Measurements from ENCODE around the gene CASP8.

The CASP8 gene

GRCh38 chr2:201256082-201256481 is 4.3 kb upstream of the CASP8 start:
- H3K4me3 ChIP-seq (ENCODE audit: low read depth, low read length), result no peak overlapping the region
- no peak for TF ChIP-seq CTCF (IDR thresholded peaks at IDR 0.05; ENCODE audit: low read depth, low read length)

DNA sequence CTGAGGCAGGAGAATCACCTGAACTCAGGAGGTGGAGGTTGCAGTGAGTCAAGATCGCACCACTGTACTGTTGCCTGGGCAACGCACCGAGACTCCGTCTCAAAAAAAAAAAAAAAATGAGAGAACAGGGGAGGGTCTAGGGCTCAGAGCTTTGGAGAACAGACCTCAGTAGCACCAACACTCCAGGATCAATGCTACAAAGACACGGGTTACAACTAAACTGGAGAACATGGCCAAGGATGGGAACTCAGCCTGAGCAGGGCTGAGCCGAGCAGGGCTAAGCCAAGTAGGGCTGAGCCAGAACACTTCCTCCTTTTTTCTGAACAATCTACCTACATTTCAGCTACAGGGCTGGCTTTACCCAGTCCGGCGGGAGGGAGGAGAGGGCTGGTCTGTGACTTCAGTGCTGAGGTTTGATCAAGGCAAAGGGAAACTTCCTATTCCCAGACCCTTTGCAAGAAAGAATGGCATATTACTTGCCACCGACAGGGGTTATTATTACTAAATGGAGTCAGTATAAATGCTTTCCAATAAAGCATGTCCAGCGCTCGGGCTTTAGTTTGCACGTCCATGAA is 2.9 kb upstream of the CASP8 start:
- peak overlapping the region; percentile 68 for H3K4me3 ChIP-seq (ENCODE audit: low read depth, low read length)
- no peak for TF ChIP-seq CTCF (IDR thresholded peaks at IDR 0.05; ENCODE audit: low read depth, low read length)

- peak overlapping the region; percentile 68 for H3K4me3 ChIP-seq (ENCODE audit: low read depth, low read length)
Measured at GRCh38 chr2:201257956-201258665, 2.2 kb upstream of the CASP8 start.

GRCh38 chr2:201258666-201259615 is 1.4 kb upstream of the CASP8 start:
- no peak for TF ChIP-seq CTCF (IDR thresholded peaks at IDR 0.05; ENCODE audit: low read depth, low read length)
- H3K4me3 ChIP-seq (ENCODE audit: low read depth, low read length), result peak overlapping the region; percentile 68

More at GRCh38 chr2:201257956-201258665, 2.2 kb upstream of the CASP8 start:
- TF ChIP-seq CTCF (IDR thresholded peaks at IDR 0.05; ENCODE audit: low read depth, low read length), result no peak

- no peak for TF ChIP-seq CTCF (IDR thresholded peaks at IDR 0.05; ENCODE audit: low read depth, low read length)
- H3K4me3 ChIP-seq (ENCODE audit: low read depth, low read length), result no peak overlapping the region
Measured at GRCh38 chr2:201261471-201261870, 1.1 kb downstream of the CASP8 start.

DNA sequence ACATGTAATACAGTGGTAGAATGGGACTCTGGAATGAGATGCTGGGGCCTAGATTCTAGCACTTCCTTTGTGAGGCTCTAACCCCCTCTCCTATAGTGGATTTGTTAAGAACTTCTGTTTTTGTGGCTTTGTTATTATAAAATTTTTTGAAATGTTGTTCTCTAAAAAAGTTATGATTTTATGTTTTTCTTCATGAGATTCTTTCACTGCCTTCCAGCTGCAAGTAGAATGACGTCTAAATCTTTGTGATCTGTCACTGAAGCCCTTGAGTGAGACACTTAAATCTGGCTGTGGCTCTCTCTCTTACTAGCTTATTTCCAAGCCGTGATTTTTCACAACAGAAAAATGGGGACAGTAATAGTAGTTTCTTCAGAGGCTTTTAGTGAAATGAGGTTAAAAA is 1.6 kb downstream of the CASP8 start:
- no peak for TF ChIP-seq CTCF (IDR thresholded peaks at IDR 0.05; ENCODE audit: low read depth, low read length)
- no peak overlapping the region for H3K4me3 ChIP-seq (ENCODE audit: low read depth, low read length)

Measured in WI38 (cell line).